ENCODE data around the gene SUN2. TPM values are rescaled to one million over a fixed set of nuclear protein-coding genes. Genes with fewer than 3 reads are reported as not detected.
A peak's percentile ranks its signal among the peaks of the same experiment; 100 is the strongest.

The SUN2 gene
- total RNA-seq, 1 donor from 2014 or later, result 896 TPM

DNA sequence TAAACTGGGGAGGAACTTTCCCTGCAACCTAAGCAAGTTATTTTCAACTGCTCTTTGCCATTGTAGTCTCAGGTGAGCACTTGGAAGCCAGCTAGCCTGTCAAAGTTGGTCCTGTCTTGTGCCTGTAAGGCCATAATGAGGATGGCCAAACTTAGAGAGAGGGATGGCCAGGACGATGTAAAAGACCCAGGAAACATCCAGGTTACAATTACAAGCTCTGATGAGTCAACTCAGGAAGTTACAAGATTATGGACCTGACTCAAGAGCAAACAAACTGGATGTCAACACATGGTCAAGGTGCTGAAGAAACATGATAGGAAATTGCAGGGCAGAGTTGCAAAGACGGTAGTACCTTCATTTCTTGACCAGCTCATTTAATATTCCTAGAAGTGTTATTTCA, 48.5 kb downstream of the SUN2 start:
- TF ChIP-seq, protein P1, sequence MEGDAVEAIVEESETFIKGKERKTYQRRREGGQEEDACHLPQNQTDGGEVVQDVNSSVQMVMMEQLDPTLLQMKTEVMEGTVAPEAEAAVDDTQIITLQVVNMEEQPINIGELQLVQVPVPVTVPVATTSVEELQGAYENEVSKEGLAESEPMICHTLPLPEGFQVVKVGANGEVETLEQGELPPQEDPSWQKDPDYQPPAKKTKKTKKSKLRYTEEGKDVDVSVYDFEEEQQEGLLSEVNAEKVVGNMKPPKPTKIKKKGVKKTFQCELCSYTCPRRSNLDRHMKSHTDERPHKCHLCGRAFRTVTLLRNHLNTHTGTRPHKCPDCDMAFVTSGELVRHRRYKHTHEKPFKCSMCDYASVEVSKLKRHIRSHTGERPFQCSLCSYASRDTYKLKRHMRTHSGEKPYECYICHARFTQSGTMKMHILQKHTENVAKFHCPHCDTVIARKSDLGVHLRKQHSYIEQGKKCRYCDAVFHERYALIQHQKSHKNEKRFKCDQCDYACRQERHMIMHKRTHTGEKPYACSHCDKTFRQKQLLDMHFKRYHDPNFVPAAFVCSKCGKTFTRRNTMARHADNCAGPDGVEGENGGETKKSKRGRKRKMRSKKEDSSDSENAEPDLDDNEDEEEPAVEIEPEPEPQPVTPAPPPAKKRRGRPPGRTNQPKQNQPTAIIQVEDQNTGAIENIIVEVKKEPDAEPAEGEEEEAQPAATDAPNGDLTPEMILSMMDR (IDR thresholded peaks at IDR 0.05), result no peak
- H3K36me3 ChIP-seq, result peaks cover 5 to 7% of the 10 kb centered on the region in 2 donors
- no peaks in the 10 kb centered on the region for H3K27me3 ChIP-seq
- H3K9me3 ChIP-seq, result no peaks in the 10 kb centered on the region
- H3K4me1 ChIP-seq, result peaks cover 6 to 18% of the 10 kb centered on the region in 2 donors
- H3K27ac ChIP-seq, result no peak overlapping the region
- intact Hi-C loops (cut with DNase I), result loop anchor here (10.0 kb wide), 2 partner anchors 203 to 863 kb away; partner anchors contain the start of genes ANKRD54, DDX17 and EIF3L
- H3K4me3 ChIP-seq, result peak overlapping the region; percentile 94 to 99
- no peak for DNase-seq (ENCODE audit: low spot score in 2 of 2)

DNA sequence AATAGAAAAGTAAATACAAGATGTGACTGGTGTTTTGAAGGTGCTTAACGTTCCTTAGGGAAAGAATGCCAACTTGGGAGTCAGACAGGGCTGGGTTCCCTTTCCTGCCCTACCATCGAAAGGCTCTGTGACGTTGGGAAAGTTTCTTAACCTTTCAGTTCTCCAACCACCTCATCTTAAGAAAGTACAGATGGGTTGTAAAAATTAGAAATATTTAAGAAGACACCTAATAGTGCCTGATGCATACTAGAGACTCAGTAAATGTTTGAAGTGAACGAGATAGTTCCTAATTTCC, 49.0 kb downstream of the SUN2 start:
- H3K27me3 ChIP-seq, result no peaks in the 10 kb centered on the region
- peak overlapping the region; percentile 95 to 99 for H3K27ac ChIP-seq
- DNase-seq (ENCODE audit: low spot score in 2 of 2), result no peak
- H3K4me3 ChIP-seq, result peak overlapping the region; percentile 94 to 99
- TF ChIP-seq, protein P1 (IDR thresholded peaks at IDR 0.05), result no peak
- no peaks in the 10 kb centered on the region for H3K9me3 ChIP-seq
- H3K36me3 ChIP-seq, result peaks cover under 1 to 7% of the 10 kb centered on the region in 2 donors
- H3K4me1 ChIP-seq, result peaks cover 6 to 18% of the 10 kb centered on the region in 2 donors
- intact Hi-C loops (cut with DNase I), result loop anchor here (10.0 kb wide), 2 partner anchors 202 to 862 kb away; partner anchors contain the start of genes ANKRD54, DDX17 and EIF3L

DNA sequence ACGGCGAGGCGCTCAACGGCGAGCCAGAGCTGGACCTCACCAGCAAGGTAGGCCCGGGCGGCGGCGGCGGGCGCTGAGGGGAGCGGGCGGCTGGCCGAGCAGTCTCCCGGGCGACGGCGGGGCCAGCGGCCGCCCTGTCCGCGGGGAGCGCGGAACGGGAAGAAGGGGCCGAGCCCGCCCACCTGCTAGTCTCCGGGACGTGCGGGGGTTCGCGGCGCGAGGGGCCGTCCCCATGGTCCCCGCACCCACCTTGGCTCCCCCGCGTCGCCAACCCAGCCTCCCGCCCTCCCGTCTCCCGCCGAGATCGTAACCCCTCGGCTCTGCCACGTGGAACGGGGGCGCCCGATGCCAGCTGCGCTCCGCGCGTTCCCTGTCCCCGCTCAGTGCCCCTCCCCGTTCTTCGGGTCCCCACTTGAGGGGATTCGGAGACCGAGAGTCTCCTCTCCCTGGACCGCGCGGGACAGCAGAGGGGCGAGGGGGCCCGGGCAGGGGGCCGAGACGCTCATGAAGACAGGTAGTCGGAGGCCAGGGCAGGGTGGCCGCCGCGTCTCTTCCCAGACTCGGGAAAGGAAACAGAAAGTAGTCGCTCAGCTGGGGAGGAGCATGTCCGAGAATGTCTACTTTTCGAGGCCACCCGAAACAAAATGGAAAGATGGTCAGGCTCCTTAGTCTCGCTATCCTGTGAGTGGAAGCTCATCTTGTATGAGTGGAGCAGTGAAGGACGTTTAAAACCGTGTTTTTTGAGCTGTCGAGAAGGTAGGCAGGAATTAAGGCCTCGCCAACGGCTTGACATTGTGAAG, 49.5 kb downstream of the SUN2 start:
- Histone ChIP-seq H3K4me1 (peaks cover 6 to 20% of the 10 kb centered on the region in 2 donors), H3K27me3 (no peaks in the 10 kb centered on the region), H3K9me3 (no peaks in the 10 kb centered on the region), H3K27ac (peak overlapping the region; percentile 95 to 99), H3K4me3 (peak overlapping the region; percentile 94 to 99), H3K36me3 (peaks cover 0 to 7% of the 10 kb centered on the region in 2 donors)
- intact Hi-C loops (cut with DNase I), result loop anchor here (10.0 kb wide), 2 partner anchors 202 to 862 kb away; partner anchors contain the start of genes ANKRD54, DDX17 and EIF3L
- no peak for DNase-seq (ENCODE audit: low spot score in 2 of 2)
- TF ChIP-seq, protein P1 (IDR thresholded peaks at IDR 0.05), result no peak

DNA sequence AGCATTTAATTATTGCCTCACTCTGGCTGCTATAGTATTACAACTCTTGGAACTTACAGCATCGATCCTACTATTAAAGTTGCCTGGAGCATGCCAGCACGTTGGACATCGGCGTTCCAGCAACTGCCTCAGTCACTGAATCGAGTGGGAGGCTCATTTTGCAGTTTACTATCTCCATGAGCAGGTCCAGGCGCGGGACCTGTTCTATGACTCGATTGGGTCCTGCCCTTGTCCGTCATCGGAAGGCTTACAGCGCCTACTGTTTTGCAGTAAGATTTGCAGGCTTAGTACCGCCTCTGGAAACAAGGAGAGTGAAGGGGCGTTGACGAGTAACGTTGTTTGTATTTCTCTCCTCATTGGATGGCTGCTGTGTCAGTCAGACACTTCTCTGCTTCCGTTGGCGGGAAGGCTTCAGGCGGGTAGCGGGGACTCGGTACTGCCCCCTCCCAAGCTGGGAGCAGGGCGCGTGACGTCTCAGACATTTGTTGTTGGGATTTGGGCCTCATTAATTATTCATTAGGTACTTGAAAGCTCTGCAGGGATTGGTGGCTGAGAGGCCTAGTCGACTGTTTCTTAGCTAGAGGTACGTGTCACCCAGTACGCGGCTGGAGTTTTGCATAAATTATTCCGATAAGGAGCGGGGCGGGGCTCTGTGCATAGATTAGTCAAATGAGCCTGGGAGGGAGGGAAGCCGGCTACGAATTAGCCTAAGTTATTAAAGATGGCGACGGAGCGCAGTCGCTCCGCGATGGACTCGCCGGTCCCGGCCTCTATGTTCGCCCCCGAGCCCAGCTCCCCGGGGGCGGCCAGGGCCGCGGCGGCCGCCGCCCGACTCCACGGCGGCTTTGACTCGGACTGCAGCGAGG, 50.3 kb downstream of the SUN2 start, which contains the start of gene GTPBP1:
TSS of gene GTPBP1 (plus strand) at position 710 of the 866 bp plus-strand sequence. CDS start at position 722, 12 bp downstream.
- H3K4me3 ChIP-seq, result peak within 1 kb of the TSS; percentile 94 to 99
- TF ChIP-seq, protein P1 (IDR thresholded peaks at IDR 0.05), result no peak
- DNase-seq (ENCODE audit: low spot score in 2 of 2), result peak; percentile 98 to 99
- peaks cover 6 to 20% of the 10 kb centered on the region in 2 donors for H3K4me1 ChIP-seq
- peak within 1 kb of the TSS; percentile 95 to 99 for H3K27ac ChIP-seq
- H3K27me3 ChIP-seq, result no peaks in the 10 kb centered on the region
- H3K9me3 ChIP-seq, result no peaks in the 10 kb centered on the region
- peaks cover 0 to 7% of the 10 kb centered on the region in 2 donors for H3K36me3 ChIP-seq
- intact Hi-C loops (cut with DNase I), result loop anchor here (1.0 to 10.0 kb wide), 4 partner anchors 13 to 861 kb away; partner anchors contain the start of genes ANKRD54, DDX17, EIF3L and SUN2

DNA sequence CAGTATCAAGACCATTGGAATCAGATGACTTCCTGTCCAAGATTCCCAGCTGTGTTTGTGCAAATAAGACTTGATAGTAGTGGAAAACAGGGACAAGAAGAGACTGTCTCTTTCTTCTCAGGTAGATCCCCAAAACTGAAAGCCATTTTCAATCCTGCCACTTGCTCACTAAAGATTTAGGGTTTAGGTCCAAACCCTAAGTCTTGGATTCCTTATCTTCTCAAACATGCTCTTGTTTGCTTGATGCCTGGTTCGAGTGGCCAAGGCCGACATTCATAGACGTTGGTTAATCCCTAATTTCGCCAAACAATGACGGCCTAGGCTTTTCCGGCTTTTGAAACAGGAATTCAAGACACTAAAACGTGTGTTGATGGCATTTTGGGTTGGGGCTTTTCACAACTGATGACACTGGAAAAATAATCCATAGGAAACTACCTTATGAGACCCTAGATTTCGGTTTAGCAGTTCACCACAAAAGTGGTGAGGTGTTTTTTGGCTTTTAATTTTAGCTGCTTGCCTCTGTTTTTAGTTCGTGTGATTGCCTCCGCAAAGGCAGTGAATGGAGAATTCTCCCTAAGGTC, 51.1 kb downstream of the SUN2 start:
- H3K9me3 ChIP-seq, result no peaks in the 10 kb centered on the region
- intact Hi-C loops (cut with DNase I), result loop anchor here (1.0 to 10.0 kb wide), 5 partner anchors 14 to 860 kb away; partner anchors contain the start of genes ANKRD54, DDX17, EIF3L and SUN2
- peak overlapping the region; percentile 28 to 52 for H3K4me3 ChIP-seq
- TF ChIP-seq, protein P1 (IDR thresholded peaks at IDR 0.05), result no peak
- H3K27me3 ChIP-seq, result no peaks in the 10 kb centered on the region
- H3K4me1 ChIP-seq, result peaks cover 6 to 20% of the 10 kb centered on the region in 2 donors
- H3K36me3 ChIP-seq, result peaks cover 0 to 6% of the 10 kb centered on the region in 2 donors
- H3K27ac ChIP-seq, result peak overlapping the region; percentile 61 to 76
- no peak for DNase-seq (ENCODE audit: low spot score in 2 of 2)

All from ascending aorta (tissue), 2 donors.